Right lobe of liver (tissue), 4 donors: ENCODE measurements around the gene TNP1.

ENCODE experiments used
- POLR2A ChIP-seq: fragments of 450-650 bp; IDR thresholded peaks from one replicate; pipeline ENCODE4 v1.6.1; 2017; ENCODE audit warnings: antibody characterized with exemption, mild to moderate bottlenecking
- TF ChIP-seq, protein P1 (sequence below), 4 donors: fragments of 200-600 bp in 3 of 4; fragments of 450-650 bp in 1 of 4; IDR thresholded peaks; one replicate each; pipeline versions ENCODE4 v1.5.1 to v1.8.0; 2016 to 2022; ENCODE audit warnings: antibody characterized with exemption in 4 of 4, mild to moderate bottlenecking in 2 of 4
- donor health status: DM: no; HTN: no; CAD: no.
- donor health status: DM: no; HTN: no; CAD: no.
- donor health status: DM: no; HTN: yes; CAD: no.

- TF ChIP-seq, protein P1, sequence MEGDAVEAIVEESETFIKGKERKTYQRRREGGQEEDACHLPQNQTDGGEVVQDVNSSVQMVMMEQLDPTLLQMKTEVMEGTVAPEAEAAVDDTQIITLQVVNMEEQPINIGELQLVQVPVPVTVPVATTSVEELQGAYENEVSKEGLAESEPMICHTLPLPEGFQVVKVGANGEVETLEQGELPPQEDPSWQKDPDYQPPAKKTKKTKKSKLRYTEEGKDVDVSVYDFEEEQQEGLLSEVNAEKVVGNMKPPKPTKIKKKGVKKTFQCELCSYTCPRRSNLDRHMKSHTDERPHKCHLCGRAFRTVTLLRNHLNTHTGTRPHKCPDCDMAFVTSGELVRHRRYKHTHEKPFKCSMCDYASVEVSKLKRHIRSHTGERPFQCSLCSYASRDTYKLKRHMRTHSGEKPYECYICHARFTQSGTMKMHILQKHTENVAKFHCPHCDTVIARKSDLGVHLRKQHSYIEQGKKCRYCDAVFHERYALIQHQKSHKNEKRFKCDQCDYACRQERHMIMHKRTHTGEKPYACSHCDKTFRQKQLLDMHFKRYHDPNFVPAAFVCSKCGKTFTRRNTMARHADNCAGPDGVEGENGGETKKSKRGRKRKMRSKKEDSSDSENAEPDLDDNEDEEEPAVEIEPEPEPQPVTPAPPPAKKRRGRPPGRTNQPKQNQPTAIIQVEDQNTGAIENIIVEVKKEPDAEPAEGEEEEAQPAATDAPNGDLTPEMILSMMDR (IDR thresholded peaks at IDR 0.05) = no peak
- no peak for TF ChIP-seq POLR2A
These were observed 17.2 kb downstream of the TNP1 start for GRCh38 chr2:216842636-216843035.
